Endodermal cell (in vitro differentiated cells): Measurements from ENCODE around the gene TLE1. TPM values are rescaled to one million over a fixed set of nuclear protein-coding genes. Genes with fewer than 3 reads are reported as not detected.
A peak's percentile ranks its signal among the peaks of the same experiment; 100 is the strongest.

Experiments
- DNase-seq: peaks from one replicate; pipeline ENCODE4 v3.0.0-alpha.2; 2017
- H3K27ac ChIP-seq: 2 replicates; pipeline ENCODE4 v1.5.1; 2013; ENCODE audit warnings: mild to moderate bottlenecking, low read depth, low read length, moderate library complexity
- H3K27me3 ChIP-seq: 2 replicates; pipeline ENCODE4 v1.6.1; 2013; ENCODE audit warnings: mild to moderate bottlenecking, low read length, moderate library complexity; ENCODE audit not compliant: insufficient read depth, control insufficient read depth, poor library complexity, severe bottlenecking
- H3K36me3 ChIP-seq: 2 replicates; pipeline ENCODE4 v1.7.0; 2013; ENCODE audit warnings: mild to moderate bottlenecking, low read length, moderate library complexity; ENCODE audit not compliant: control insufficient read depth, insufficient read depth
- H3K4me1 ChIP-seq: one replicate; pipeline ENCODE4 v1.7.0; 2013; ENCODE audit warnings: low read length; ENCODE audit not compliant: control insufficient read depth, insufficient read depth
- H3K4me3 ChIP-seq: 2 replicates; pipeline ENCODE4 v1.5.1; 2013; ENCODE audit warnings: mild to moderate bottlenecking, low read length, moderate library complexity
- H3K9ac ChIP-seq: 2 replicates; pipeline ENCODE4 v1.6.1; 2013; ENCODE audit warnings: mild to moderate bottlenecking, low read length, moderate library complexity; ENCODE audit not compliant: poor library complexity, severe bottlenecking; ENCODE audit errors: extremely low read depth
- H3K9me3 ChIP-seq: 2 replicates; pipeline ENCODE4 v1.6.1; 2013; ENCODE audit warnings: mild to moderate bottlenecking, low read length, moderate library complexity; ENCODE audit not compliant: control insufficient read depth
- H3K27ac Mint-ChIP-seq: 2 replicates; pipeline ENCODE4 v1.8.0; 2020; ENCODE audit warnings: mixed read lengths
- H3K27me3 Mint-ChIP-seq: 2 replicates; pipeline ENCODE4 v1.8.0; 2021; ENCODE audit warnings: mild to moderate bottlenecking, mixed read lengths; ENCODE audit not compliant: insufficient read depth
- H3K36me3 Mint-ChIP-seq: 2 replicates; pipeline ENCODE4 v1.8.0; 2020; ENCODE audit warnings: low read depth, mixed read lengths
- H3K4me1 Mint-ChIP-seq: 2 replicates; pipeline ENCODE4 v1.8.0; 2020; ENCODE audit warnings: mixed read lengths
- H3K4me3 Mint-ChIP-seq: 2 replicates; pipeline ENCODE4 v1.8.0; 2020; ENCODE audit warnings: mild to moderate bottlenecking, moderate library complexity, mixed read lengths
- H3K9me3 Mint-ChIP-seq: 2 replicates; pipeline ENCODE4 v1.8.0; 2020; ENCODE audit warnings: mild to moderate bottlenecking, mixed read lengths
- CTCF ChIP-seq: fragments of 200-600 bp; sonication (generic); conservative IDR thresholded peaks from 2 replicates; pipeline ENCODE4 v1.5.0; 2021; ENCODE audit warnings: antibody characterized with exemption, mild to moderate bottlenecking
- WGBS, 2 experiments: methylation state at CpG; one replicate each; pipeline versions ENCODE4 v1.1.5 to v1.1.7; 2013; ENCODE audit warnings: missing lambda C conversion rate in 2 of 2, mixed read lengths in 1 of 2; ENCODE audit not compliant: insufficient coverage in 1 of 2, insufficient read length in 1 of 2; 5-methylcytosine and 5-hydroxymethylcytosine counted together
- total RNA-seq, 2 donors: library from RNA; stranded (reverse); fragmentation: NEBNext Ultra II Directional in 1 of 2; extraction: Animal tissue kit (Norgen Biotek cat#: 25700) in 1 of 2; gene quantifications; 2 replicates in 1 of 2; 3 replicates in 1 of 2; pipeline ENCODE4 v1.2.1, GENCODE V29; 2021

TLE1 gene
- total RNA-seq, 2 donors from 2014 or later: 49.7 to 73.5 TPM

- peaks cover 4% of the 10 kb centered on the region for H3K4me1 ChIP-seq
- H3K9ac ChIP-seq: no peak overlapping the region
- H3K4me3 ChIP-seq: no peak overlapping the region
- TF ChIP-seq CTCF: peak; percentile 70
- Mint-ChIP-seq H3K36me3 (peaks cover 4% of the 10 kb centered on the region), H3K27me3 (no peaks in the 10 kb centered on the region), H3K4me1 (peaks cover 11% of the 10 kb centered on the region), H3K9me3 (no peaks in the 10 kb centered on the region), H3K27ac (no peak overlapping the region), H3K4me3 (no peak overlapping the region)
- WGBS, 2 experiments: 55 to 73% methylated on average over 9 to 14 of the region's 14 CpGs
- peak overlapping the region; percentile 75 for H3K27ac ChIP-seq
- H3K9me3 ChIP-seq: no peaks in the 10 kb centered on the region
- no peaks in the 10 kb centered on the region for H3K27me3 ChIP-seq
- peaks cover 19% of the 10 kb centered on the region for H3K36me3 ChIP-seq
- peak; percentile 64 for DNase-seq
Observed at GRCh38 chr9:81573415-81574321, 115.7 kb downstream of the TLE1 start.

- H3K9me3 Mint-ChIP-seq: no peaks in the 10 kb centered on the region
- H3K27ac Mint-ChIP-seq: no peak overlapping the region
- no peak overlapping the region for H3K4me3 Mint-ChIP-seq
Observed at GRCh38 chr9:81570083-81570482, 119.3 kb downstream of the TLE1 start.

DNA sequence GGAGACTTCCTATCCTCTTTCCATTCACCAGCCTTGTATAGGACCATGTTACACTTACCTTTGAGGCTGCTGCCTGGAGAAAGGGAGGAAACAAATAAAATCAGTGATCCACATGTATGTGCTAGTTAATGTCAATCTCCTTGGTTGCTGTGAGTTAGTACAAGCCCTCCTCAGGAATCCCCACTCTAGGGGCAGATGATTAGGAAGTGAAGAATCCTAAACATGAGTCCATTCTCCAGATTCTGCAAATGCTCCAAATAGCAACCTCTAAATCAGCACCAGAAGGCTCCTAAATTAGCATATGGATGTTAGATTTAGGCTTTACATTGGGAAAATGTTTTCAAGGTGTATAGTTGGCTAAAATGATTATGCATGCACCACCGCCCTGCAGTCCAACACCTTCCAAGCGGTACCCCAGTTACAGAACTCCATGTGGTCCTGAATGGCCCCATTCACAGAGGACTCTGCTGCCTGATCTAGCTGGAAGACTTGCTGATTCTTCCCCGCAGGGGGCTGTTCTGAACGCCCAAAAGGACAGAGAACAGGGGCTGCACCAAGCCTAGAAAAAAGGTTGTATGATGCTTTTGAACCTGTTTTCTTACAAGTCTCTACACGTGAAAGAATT lies 123.2 kb downstream of the TLE1 start:
- TF ChIP-seq CTCF: no peak
- no peak for DNase-seq
- Mint-ChIP-seq H3K27me3 (peaks cover 12% of the 10 kb centered on the region), H3K4me1 (peaks cover 2% of the 10 kb centered on the region), H3K36me3 (no peaks in the 10 kb centered on the region), H3K4me3 (no peak overlapping the region), H3K27ac (no peak overlapping the region), H3K9me3 (no peaks in the 10 kb centered on the region)
- 74 to 85% methylated on average over 3 to 5 of the region's 5 CpGs for WGBS, 2 experiments
- Histone ChIP-seq H3K27ac (no peak overlapping the region), H3K9ac (no peak overlapping the region), H3K4me3 (no peak overlapping the region), H3K36me3 (no peaks in the 10 kb centered on the region), H3K4me1 (no peaks in the 10 kb centered on the region), H3K27me3 (no peaks in the 10 kb centered on the region), H3K9me3 (no peaks in the 10 kb centered on the region)

More at GRCh38 chr9:81570083-81570482, 119.3 kb downstream of the TLE1 start:
- Mint-ChIP-seq H3K27me3 (no peaks in the 10 kb centered on the region), H3K36me3 (no peaks in the 10 kb centered on the region), H3K4me1 (peaks cover 11% of the 10 kb centered on the region)
- no peak for TF ChIP-seq CTCF
- no peak for DNase-seq
- Histone ChIP-seq H3K9me3 (no peaks in the 10 kb centered on the region), H3K27ac (no peak overlapping the region), H3K9ac (no peak overlapping the region), H3K36me3 (no peaks in the 10 kb centered on the region), H3K4me3 (no peak overlapping the region), H3K4me1 (peaks cover 4% of the 10 kb centered on the region), H3K27me3 (no peaks in the 10 kb centered on the region)
- WGBS, 2 experiments: 92 to 96% methylated on average over 2 to 4 of the region's 4 CpGs
